K562 (cell line): ENCODE measurements around the gene GARIN1A. TPM values are rescaled to one million over a fixed set of nuclear protein-coding genes. Genes with fewer than 3 reads are reported as not detected.

Experiments
- ESRRA ChIP-seq: fragments of 450-650 bp; IDR thresholded peaks from 2 replicates; pipeline ENCODE4 v1.6.1; 2014; ENCODE audit warnings: low read depth, mild to moderate bottlenecking, moderate library complexity, borderline replicate concordance
- GTF3C2 ChIP-seq: IDR thresholded peaks from 3 replicates; pipeline ENCODE4 v1.6.1; 2011; ENCODE audit warnings: borderline replicate concordance, mild to moderate bottlenecking, moderate library complexity; ENCODE audit not compliant: insufficient read length; ENCODE audit errors: extremely low read depth
- IRF9 ChIP-seq: fragments of 450-650 bp; IDR thresholded peaks from 2 replicates; pipeline ENCODE4 v1.6.1; 2016; ENCODE audit warnings: missing biosample characterization, missing genetic modification characterization
- KDM2B ChIP-seq: fragments of 250-450 bp; sonication (Bioruptor Pico); IDR thresholded peaks from 2 replicates; pipeline ENCODE4 v1.8.0; 2021; ENCODE audit warnings: mild to moderate bottlenecking, moderate library complexity
- NBN ChIP-seq: fragments of 450-650 bp; IDR thresholded peaks from 2 replicates; pipeline ENCODE4 v1.6.1; 2016; ENCODE audit warnings: low read depth, mild to moderate bottlenecking
- NR0B1 ChIP-seq: fragments of 450-650 bp; IDR thresholded peaks from one replicate; pipeline ENCODE4 v1.6.1; 2018; ENCODE audit warnings: mild to moderate bottlenecking, moderate library complexity; ENCODE audit not compliant: partially characterized antibody
- PCBP1 ChIP-seq: fragments of 200-400 bp; formaldehyde crosslinking; IDR thresholded peaks from 2 replicates; pipeline ENCODE4 v1.6.1; 2018; ENCODE audit warnings: mild to moderate bottlenecking, low read depth, low read length; ENCODE audit not compliant: poor library complexity, severe bottlenecking
- PHF8 ChIP-seq: fragments of 200-600 bp; sonication (generic); IDR thresholded peaks from 2 replicates; pipeline ENCODE4 v1.6.1; 2012; ENCODE audit warnings: mixed run types, mild to moderate bottlenecking, inconsistent platforms, low read length, moderate library complexity, borderline replicate concordance
- RBM39 ChIP-seq: fragments of 200-400 bp; formaldehyde crosslinking; optimal IDR thresholded peaks from 2 replicates; pipeline ENCODE3; 2018; ENCODE audit warnings: low read depth, low read length
- SIRT6 ChIP-seq: IDR thresholded peaks from one replicate; pipeline ENCODE4 v1.6.1; 2012; ENCODE audit warnings: low read depth, mild to moderate bottlenecking, control low read depth, inconsistent platforms, low read length, moderate library complexity
- SMARCE1 ChIP-seq: fragments of 450-650 bp; IDR thresholded peaks from 2 replicates; pipeline ENCODE4 v1.7.1; 2016; ENCODE audit warnings: mild to moderate bottlenecking
- TOE1 ChIP-seq, 2 experiments: fragments of 450-650 bp in 1 of 2; sonication (generic) in 1 of 2; formaldehyde crosslinking in 1 of 2; IDR thresholded peaks; 2 replicates each; pipeline versions ENCODE4 v1.7.1 to v1.8.0; 2016 to 2022; ENCODE audit warnings: borderline replicate concordance in 2 of 2, mild to moderate bottlenecking in 2 of 2, antibody characterized with exemption in 1 of 2, inconsistent platforms in 1 of 2, low read depth in 1 of 2, missing genetic modification reagents in 1 of 2, moderate library complexity in 1 of 2
- TRIM28 ChIP-seq: fragments of 450-650 bp; IDR thresholded peaks from 2 replicates; pipeline ENCODE4 v1.6.1; 2017
- YY1 ChIP-seq, 3 experiments: IDR thresholded peaks; 2 replicates each; pipeline ENCODE4 v1.6.1; 2011; ENCODE audit warnings: low read length in 2 of 3, mild to moderate bottlenecking in 2 of 3, moderate library complexity in 2 of 3, borderline replicate concordance in 1 of 3, control low read depth in 1 of 3, low read depth in 1 of 3; ENCODE audit not compliant: insufficient read depth in 3 of 3, insufficient replicate concordance in 2 of 3, control insufficient read depth in 1 of 3, insufficient read length in 1 of 3; ENCODE audit errors: extremely low read depth in 1 of 3
- ZBTB5 ChIP-seq: fragments of 450-650 bp; IDR thresholded peaks from 2 replicates; pipeline ENCODE4 v1.6.1; 2017; ENCODE audit warnings: antibody characterized with exemption
- ZNF274 ChIP-seq: IDR thresholded peaks from 2 replicates; pipeline ENCODE4 v1.6.1; 2011; ENCODE audit warnings: low read depth, mild to moderate bottlenecking, low read length, moderate library complexity, borderline replicate concordance
- ZNF655 ChIP-seq: fragments of 250-450 bp; sonication (Bioruptor Pico); IDR thresholded peaks from 2 replicates; pipeline ENCODE4 v1.5.0; 2021
- polyA plus RNA-seq, 8 experiments: library from polyadenylated mRNA; depleted of rRNA in 4 of 8; stranded (reverse) in 5 of 8; unstranded in 3 of 8; fragments of >200 nt; fragmentation: Nextera tagmentation in 2 of 8; fragmentation: Illumina TruSeq in 1 of 8; extraction: Ambion mirVana in 2 of 8; extraction: Trizol in 1 of 8; gene quantifications; 2 replicates each; pipeline versions ENCODE4 v1.2.1 to v1.2.3, GENCODE V29; 2011 to 2014; ENCODE audit warnings: inconsistent platforms in 1 of 8, missing spikeins in 1 of 8
- total RNA-seq, 7 experiments: library from RNA; depleted of rRNA in 6 of 7; stranded (reverse); fragments of >200 nt in 6 of 7; fragmentation: Illumina TruSeq in 2 of 7; extraction: Trizol in 2 of 7; gene quantifications; 2 replicates each; pipeline versions ENCODE4 v1.2.1 to v1.2.3, GENCODE V29; 2011 to 2021; ENCODE audit warnings: low replicate concordance in 1 of 7

Gene GARIN1A
- total and polyA plus RNA-seq, 9 of the 15 experiments (the other 6 are each of a cell fraction or from before 2014, with no cell fraction given): 0.01 to 0.41 (median 0.04) TPM; not detected in 3

GRCh38 chr7:128697302-128697905, 25.3 kb downstream of the GARIN1A start (continued):
- TF ChIP-seq ESRRA (peak; percentile 60), TRIM28 (peak; percentile 89; the same call in 1 of the 2 replicates), PHF8 (peak; percentile 45; the same call in 1 of the 2 replicates), PCBP1 (peak; percentile 39), ZBTB5 (peak; percentile 65; the same call in 1 of the 2 replicates), KDM2B (peak; percentile 89), ZNF655 (CRISPR knock-in tag) (no peak), IRF9 (no peak), YY1 (IDR thresholded peaks at IDR 0.05; ENCODE audit: borderline replicate concordance in 1 of 3, control insufficient read depth in 1 of 3, extremely low read depth in 1 of 3, insufficient read depth in 3 of 3, insufficient read length in 1 of 3, insufficient replicate concordance in 2 of 3, low read depth in 1 of 3, low read length in 2 of 3) (peak in 2 of 3 experiments; percentile 49 to 62), ZNF274 (no peak), RBM39 (peak; percentile 78), NBN (peak; percentile 92), GTF3C2 (peak; percentile 100), SMARCE1 (peak; percentile 68), TOE1 (IDR thresholded peaks at IDR 0.05; ENCODE audit: borderline replicate concordance) (peak; percentile 82; the same call in 1 of the 2 replicates), TOE1 (CRISPR knock-in tag; IDR thresholded peaks at IDR 0.05; ENCODE audit: borderline replicate concordance, low read depth) (0 out of 2 replicates have a peak, but pooled peaks have one; percentile 31), SIRT6 (no peak), NR0B1 (no peak)
